Transverse colon (tissue), 4 donors: ENCODE results near the gene PIK3R5. TPM values are rescaled to one million over a fixed set of nuclear protein-coding genes. Genes with fewer than 3 reads are reported as not detected.

Experiments
- DNase-seq: peaks from one replicate; pipeline ENCODE4 v3.0.0-alpha.2; 2019
- H3K27ac ChIP-seq, 4 donors: fragments of 200-600 bp; sonication (generic); 2 replicates each; pipeline ENCODE4 v1.5.1; 2016 to 2018; ENCODE audit warnings: inconsistent platforms in 4 of 4
- H3K27me3 ChIP-seq: fragments of 200-600 bp; sonication (generic); 2 replicates; pipeline ENCODE4 v1.5.1; 2017; ENCODE audit warnings: inconsistent platforms
- H3K36me3 ChIP-seq, 4 donors: fragments of 200-600 bp; sonication (generic); 2 replicates each; pipeline ENCODE4 v1.5.1; 2017 to 2019; ENCODE audit warnings: inconsistent platforms in 4 of 4
- H3K4me1 ChIP-seq, 4 donors: fragments of 200-600 bp; sonication (generic); 2 replicates each; pipeline ENCODE4 v1.5.1; 2017 to 2020; ENCODE audit warnings: inconsistent platforms in 4 of 4
- H3K4me3 ChIP-seq, 4 donors: fragments of 200-600 bp; sonication (generic); 1 replicate in 1 of 4; 2 replicates in 3 of 4; pipeline versions ENCODE4 v1.5.1 to v1.6.1; 2017 to 2019; ENCODE audit warnings: inconsistent platforms in 4 of 4
- H3K9me3 ChIP-seq, 2 donors: fragments of 200-600 bp; sonication (generic); 2 replicates each; pipeline ENCODE4 v1.5.1; 2017 to 2019; ENCODE audit warnings: inconsistent platforms in 2 of 2
- CTCF ChIP-seq, 5 experiments: fragments of 200-600 bp in 3 of 5; fragments of 450-650 bp in 2 of 5; sonication (generic) in 3 of 5; IDR thresholded peaks; 1 replicate in 2 of 5; 2 replicates in 3 of 5; pipeline ENCODE4 v1.5.1; 2016 to 2017; ENCODE audit warnings: antibody characterized with exemption in 5 of 5, inconsistent platforms in 3 of 5, mild to moderate bottlenecking in 2 of 5, moderate library complexity in 1 of 5
- EP300 ChIP-seq: sonication (generic); formaldehyde crosslinking; IDR thresholded peaks from one replicate; pipeline ENCODE4 v1.6.1; 2017; ENCODE audit warnings: antibody characterized with exemption, low read depth
- POLR2A ChIP-seq: fragments of 450-650 bp; IDR thresholded peaks from one replicate; pipeline ENCODE4 v1.6.1; 2016; ENCODE audit warnings: antibody characterized with exemption, mild to moderate bottlenecking, moderate library complexity
- POLR2AphosphoS5 ChIP-seq, 3 donors: sonication (generic); formaldehyde crosslinking; IDR thresholded peaks; one replicate each; pipeline ENCODE4 v1.6.1; 2016; ENCODE audit warnings: antibody characterized with exemption in 3 of 3
- WGBS, 2 donors: methylation state at CpG; one replicate each; pipeline ENCODE4 v1.1.5; 2018; ENCODE audit warnings: low coverage in 1 of 2; 5-methylcytosine and 5-hydroxymethylcytosine counted together
- in situ Hi-C, 4 donors: fragments of 200-750 bp; cut with MboI; loops; one replicate each; pipeline versions ENCODE4 v1.15.0 to v1.15.1; 2017; ENCODE audit warnings: low sequenced_read_pairs in 3 of 4, low pct_ligation_motif_present in 1 of 4, low pct_unique_long_range_greater_than_20kb in 1 of 4
- intact Hi-C: fragments of 100-400 bp; cut with DNase I; formaldehyde crosslinking; loops from one replicate; pipeline ENCODE4 v1.15.1; 2023; ENCODE audit warnings: low total_unique reads
- total RNA-seq, 4 donors: library from RNA; depleted of rRNA; stranded (reverse); fragments of >200 nt; gene quantifications; one replicate each; pipeline ENCODE4 v1.1.0, GENCODE V29; 2016

The PIK3R5 gene
- total RNA-seq, 4 donors from 2014 or later = 0.40 to 16.1 (median 10.4) TPM

GRCh38 chr17:8966926-8967325, 1.4 kb upstream of the PIK3R5 start:
- no peak for DNase-seq
- TF ChIP-seq POLR2A (no peak), EP300 (no peak), POLR2AphosphoS5 (IDR thresholded peaks at IDR 0.05) (no peak), CTCF (IDR thresholded peaks at IDR 0.05) (no peak)
- in situ Hi-C loops = no loop called here
- Histone ChIP-seq H3K4me3 (no peak overlapping the region), H3K27ac (peak overlapping the region in 2 of 4 donors; percentile 56 to 68), H3K9me3 (no peaks in the 10 kb centered on the region), H3K27me3 (peaks cover 28% of the 10 kb centered on the region), H3K36me3 (no peaks in the 10 kb centered on the region), H3K4me1 (peaks cover 0 to 6% (median 5%) of the 10 kb centered on the region in 4 donors)
- 79 to 100% methylated on average over 1 to 9 of the region's 9 CpGs for WGBS, 2 donors
- intact Hi-C loops = no loop called here

GRCh38 chr17:8964801-8965393, 610 bp downstream of the PIK3R5 start:
- H3K27ac ChIP-seq = peak overlapping the region; percentile 56 to 68 (median 63)
- TF ChIP-seq POLR2A (no peak), POLR2AphosphoS5 (IDR thresholded peaks at IDR 0.05) (no peak), EP300 (no peak), CTCF (IDR thresholded peaks at IDR 0.05) (no peak)
- H3K4me1 ChIP-seq = peaks cover 0 to 6% (median 5%) of the 10 kb centered on the region in 4 donors
- peaks cover 28% of the 10 kb centered on the region for H3K27me3 ChIP-seq
- no peak for DNase-seq
- intact Hi-C loops (no loop called here), in situ Hi-C loops (no loop called here)
- H3K36me3 ChIP-seq = no peaks in the 10 kb centered on the region
- no peaks in the 10 kb centered on the region for H3K9me3 ChIP-seq
- 36% methylated on average over 32 of the region's 32 CpGs; no CpG with 5 or more reads in 1 of the 2 donors for WGBS, 2 donors
- peak overlapping the region; percentile 1 to 48 (median 29) for H3K4me3 ChIP-seq

- no peak for DNase-seq
- intact Hi-C loops = no loop called here
- no peaks in the 10 kb centered on the region for H3K9me3 ChIP-seq
- peaks cover 28% of the 10 kb centered on the region for H3K27me3 ChIP-seq
- H3K27ac ChIP-seq = peak overlapping the region in 1 of 4 donors; percentile 3
- peaks cover 0 to 6% (median 5%) of the 10 kb centered on the region in 4 donors for H3K4me1 ChIP-seq
- H3K36me3 ChIP-seq = no peaks in the 10 kb centered on the region
- peak overlapping the region in 1 of 4 donors; percentile 48 for H3K4me3 ChIP-seq
- 76 to 83% methylated on average over 1 to 13 of the region's 13 CpGs for WGBS, 2 donors
- TF ChIP-seq POLR2AphosphoS5 (IDR thresholded peaks at IDR 0.05) = no peak
- TF ChIP-seq CTCF (IDR thresholded peaks at IDR 0.05) = no peak
- no peak for TF ChIP-seq EP300
- TF ChIP-seq POLR2A = no peak
- in situ Hi-C loops = no loop called here
Measured at GRCh38 chr17:8963647-8964258, 1.8 kb downstream of the PIK3R5 start.

GRCh38 chr17:8963014-8963413, 2.5 kb downstream of the PIK3R5 start:
- Histone ChIP-seq H3K27ac (no peak overlapping the region), H3K9me3 (no peaks in the 10 kb centered on the region), H3K27me3 (peaks cover 28% of the 10 kb centered on the region), H3K36me3 (no peaks in the 10 kb centered on the region), H3K4me1 (peaks cover 0 to 6% (median 5%) of the 10 kb centered on the region in 4 donors), H3K4me3 (peak overlapping the region in 1 of 4 donors; percentile 9)
- TF ChIP-seq POLR2A (no peak), EP300 (no peak), POLR2AphosphoS5 (IDR thresholded peaks at IDR 0.05) (no peak), CTCF (IDR thresholded peaks at IDR 0.05) (no peak)
- in situ Hi-C loops (no loop called here), intact Hi-C loops (no loop called here)
- 87 to 89% methylated on average over 2 to 3 of the region's 3 CpGs for WGBS, 2 donors
- no peak for DNase-seq
